HL-60 (cell line): ENCODE results near the gene RNF14.

Source experiments
- DNase-seq, 2 experiments: peaks; one replicate each; pipeline ENCODE4 v3.0.0-alpha.2; 2010 to 2020; ENCODE audit warnings: low read depth in 1 of 2, low spot score in 1 of 2
- H3K27ac ChIP-seq: fragments of 250-450 bp; sonication (Bioruptor Pico); replicated peaks from 2 replicates; pipeline ENCODE4 v1.5.1; 2020; ENCODE audit warnings: mild to moderate bottlenecking, moderate library complexity
- H3K27me3 ChIP-seq: fragments of 250-450 bp; sonication (Bioruptor Pico); 2 replicates; pipeline ENCODE4 v1.5.1; 2021; ENCODE audit warnings: mild to moderate bottlenecking, moderate library complexity; ENCODE audit not compliant: insufficient read depth, poor library complexity, severe bottlenecking
- H3K4me3 ChIP-seq: replicated peaks from 2 replicates; pipeline ENCODE4 v1.5.1; 2011; ENCODE audit warnings: mild to moderate bottlenecking, control low read depth, low read length; ENCODE audit not compliant: insufficient read depth
- CTCF ChIP-seq: IDR thresholded peaks from one replicate; pipeline ENCODE4 v1.5.1; 2011; ENCODE audit warnings: low read length, control low read depth, inconsistent platforms; ENCODE audit not compliant: insufficient read depth
- GABPA ChIP-seq: IDR thresholded peaks from 2 replicates; pipeline ENCODE4 v1.6.1; 2012; ENCODE audit warnings: low read depth
- POLR2AphosphoS5 ChIP-seq: IDR thresholded peaks from 2 replicates; pipeline ENCODE4 v1.6.1; 2012; ENCODE audit warnings: low read depth
- REST ChIP-seq: IDR thresholded peaks from 2 replicates; pipeline ENCODE4 v1.6.1; 2012; ENCODE audit warnings: low read depth; ENCODE audit not compliant: insufficient replicate concordance
- SPI1 ChIP-seq: IDR thresholded peaks from 2 replicates; pipeline ENCODE4 v1.6.1; 2012; ENCODE audit warnings: low read depth, mild to moderate bottlenecking, borderline replicate concordance

The RNF14 gene

GRCh38 chr5:141934099-141934844, 34.6 kb upstream of the RNF14 start:
- Histone ChIP-seq H3K4me3 (no peak overlapping the region), H3K27me3 (no peaks in the 10 kb centered on the region), H3K27ac (no peak overlapping the region)
- TF ChIP-seq GABPA (no peak), POLR2AphosphoS5 (no peak), SPI1 (no peak), REST (no peak), CTCF (no peak)
- no peak for DNase-seq

- no peak overlapping the region for H3K27ac ChIP-seq
- no peak for DNase-seq
- TF ChIP-seq REST (no peak), POLR2AphosphoS5 (no peak), SPI1 (no peak), GABPA (no peak), CTCF (no peak)
- no peaks in the 10 kb centered on the region for H3K27me3 ChIP-seq
- H3K4me3 ChIP-seq: no peak overlapping the region
These were observed 33.4 kb upstream of the RNF14 start for GRCh38 chr5:141935538-141935937.

GRCh38 chr5:141940695-141941271, 28.1 kb upstream of the RNF14 start:
- TF ChIP-seq SPI1 (no peak), POLR2AphosphoS5 (no peak), GABPA (no peak), REST (no peak), CTCF (no peak)
- peak in 1 of 2 experiments; percentile 18 for DNase-seq
- Histone ChIP-seq H3K27ac (no peak overlapping the region), H3K27me3 (no peaks in the 10 kb centered on the region), H3K4me3 (no peak overlapping the region)
